ENCODE results near the gene CPNE8. TPM values are rescaled to one million over a fixed set of nuclear protein-coding genes. Genes with fewer than 3 reads are reported as not detected.

CPNE8 gene
- total and polyA plus RNA-seq, 10 of the 15 experiments (the other 5 are each of a cell fraction or from before 2014, with no cell fraction given), result 11.3 to 38.4 (median 18.9) TPM

GRCh38 chr12:38904537-38905479 is 583 bp downstream of the CPNE8 start (continued):
- no peak for TF ChIP-seq ASH2L (IDR thresholded peaks at IDR 0.05; ENCODE audit: borderline replicate concordance, low read depth)
- TF ChIP-seq MLLT1 (IDR thresholded peaks at IDR 0.05), result peak; percentile 98
- peak; percentile 26 for TF ChIP-seq MEF2B (IDR thresholded peaks at IDR 0.05; ENCODE audit: partially characterized antibody, poor library complexity, severe bottlenecking)
- TF ChIP-seq SP1 (IDR thresholded peaks at IDR 0.05; ENCODE audit: low read depth, low read length), result peak; percentile 39
- no peak for TF ChIP-seq MEF2A (IDR thresholded peaks at IDR 0.05; ENCODE audit: insufficient read depth, low read depth, low read length)
- peak; percentile 67 for TF ChIP-seq ZNF687 (IDR thresholded peaks at IDR 0.05)
